HEK293T (cell line): ENCODE data around the gene TGM2.

Experiments used
- CTCF ChIA-PET: fragments of 350-600 bp; formaldehyde crosslinking; extraction: SDS; loops from one replicate; lab custom pipeline; 2021; ENCODE audit warnings: antibody characterized with exemption, inconsistent platforms; lab: Yijun Ruan, JAX
- POLR2A ChIA-PET: fragments of 350-600 bp; formaldehyde crosslinking; extraction: SDS; loops from one replicate; lab custom pipeline; 2020; ENCODE audit warnings: antibody characterized with exemption, inconsistent platforms; lab: Yijun Ruan, JAX
- DNase-seq: peaks from one replicate; pipeline ENCODE4 v3.0.0; 2012; ENCODE audit warnings: mixed read lengths; ENCODE audit errors: extremely low spot score
- ARNT ChIP-seq: fragments of 450-650 bp; IDR thresholded peaks from 2 replicates; pipeline ENCODE4 v1.6.1; 2017; ENCODE audit warnings: mild to moderate bottlenecking
- BHLHE40 ChIP-seq: fragments of 450-650 bp; IDR thresholded peaks from 2 replicates; pipeline ENCODE4 v1.6.1; 2016; ENCODE audit warnings: mild to moderate bottlenecking, moderate library complexity, borderline replicate concordance
- CTBP1 ChIP-seq: fragments of 450-650 bp; IDR thresholded peaks from 2 replicates; pipeline ENCODE4 v1.6.1; 2016; ENCODE audit warnings: borderline replicate concordance
- ELF4 ChIP-seq: fragments of 450-650 bp; IDR thresholded peaks from 2 replicates; pipeline ENCODE4 v1.6.1; 2017; ENCODE audit warnings: antibody characterized with exemption
- FOXA1 ChIP-seq: fragments of 450-650 bp; IDR thresholded peaks from 2 replicates; pipeline ENCODE4 v1.6.1; 2016; ENCODE audit warnings: mild to moderate bottlenecking
- FOXK2 ChIP-seq: fragments of 450-650 bp; IDR thresholded peaks from 2 replicates; pipeline ENCODE4 v1.6.1; 2016; ENCODE audit warnings: mild to moderate bottlenecking
- FOXM1 ChIP-seq: fragments of 450-650 bp; IDR thresholded peaks from 2 replicates; pipeline ENCODE4 v1.6.1; 2017; ENCODE audit warnings: mild to moderate bottlenecking, borderline replicate concordance
- HDGF ChIP-seq: fragments of 450-650 bp; IDR thresholded peaks from 2 replicates; pipeline ENCODE4 v1.6.1; 2017; ENCODE audit warnings: antibody characterized with exemption, borderline replicate concordance
- L3MBTL2 ChIP-seq: fragments of 450-650 bp; conservative IDR thresholded peaks from 2 replicates; pipeline ENCODE4 v1.6.1; 2016; ENCODE audit warnings: mild to moderate bottlenecking
- LEF1 ChIP-seq: fragments of 450-650 bp; IDR thresholded peaks from 2 replicates; pipeline ENCODE4 v1.6.1; 2017; ENCODE audit warnings: mild to moderate bottlenecking, borderline replicate concordance
- NFRKB ChIP-seq: fragments of 450-650 bp; IDR thresholded peaks from 2 replicates; pipeline ENCODE4 v1.6.1; 2016; ENCODE audit warnings: mild to moderate bottlenecking, moderate library complexity
- SP1 ChIP-seq: fragments of 450-650 bp; IDR thresholded peaks from 2 replicates; pipeline ENCODE4 v1.6.1; 2017
- SUZ12 ChIP-seq: fragments of 450-650 bp; IDR thresholded peaks from 2 replicates; pipeline ENCODE4 v1.6.1; 2016; ENCODE audit warnings: mild to moderate bottlenecking
- TARDBP ChIP-seq: fragments of 450-650 bp; IDR thresholded peaks from 2 replicates; pipeline ENCODE4 v1.6.1; 2016
- ZNF384 ChIP-seq: fragments of 450-650 bp; IDR thresholded peaks from 2 replicates; pipeline ENCODE4 v1.6.1; 2016
- TF ChIP-seq, protein P1 (sequence below): fragments of 450-650 bp; IDR thresholded peaks from 2 replicates; pipeline ENCODE4 v1.6.1; 2016

TGM2 gene

DNA sequence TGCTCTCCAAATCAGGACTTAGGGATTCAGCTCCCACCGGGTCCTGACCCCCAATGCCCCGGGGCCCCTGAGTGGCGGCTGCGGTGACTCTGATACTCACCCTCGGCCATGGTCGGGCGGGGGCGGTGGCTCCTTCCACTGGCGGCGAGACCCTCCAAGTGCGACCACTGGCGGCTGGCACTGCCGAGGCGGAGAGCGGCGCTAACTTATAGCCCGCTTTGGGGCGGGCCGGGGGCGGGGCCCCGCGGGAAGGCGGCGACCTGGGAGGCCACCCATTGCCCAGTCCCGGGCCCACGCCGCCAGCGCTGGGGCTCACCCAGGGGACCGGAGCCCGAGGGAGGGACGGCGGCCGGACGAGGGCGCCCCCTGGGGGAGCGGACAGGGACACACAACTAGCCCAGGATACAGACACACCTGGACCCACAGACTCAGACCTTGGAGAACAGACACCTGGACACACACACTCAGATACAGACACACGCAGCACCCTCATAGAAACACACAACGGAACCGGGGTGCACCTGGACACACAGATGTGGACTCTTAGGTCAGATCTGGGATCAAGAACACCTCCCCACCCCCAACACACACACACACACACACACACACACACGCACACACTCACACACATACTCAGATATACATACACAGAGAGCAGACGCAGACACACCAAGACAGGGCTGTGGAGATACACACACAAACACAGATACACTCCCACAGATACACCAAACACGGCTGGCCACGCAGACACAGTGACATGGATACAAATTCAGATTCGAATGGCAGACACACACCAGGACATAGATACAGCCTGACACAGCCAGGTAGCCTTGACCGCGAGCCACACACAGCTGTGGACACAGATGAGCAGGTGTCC, at the start of gene TGM2:
Gene TGM2, minus strand, starts transcription at position 182 of the 877 bp plus-strand sequence. Its CDS starts 72 bp downstream, at position 110.
- no peak for TF ChIP-seq NFRKB
- TF ChIP-seq L3MBTL2, result no peak
- TF ChIP-seq ARNT, result no peak
- no peak for TF ChIP-seq FOXK2
- no peak for TF ChIP-seq SUZ12
- TF ChIP-seq ELF4, result no peak
- no peak for TF ChIP-seq FOXA1
- no peak for TF ChIP-seq TARDBP
- no peak for TF ChIP-seq FOXM1
- no peak for TF ChIP-seq LEF1
- TF ChIP-seq SP1, result no peak
- POLR2A ChIA-PET, result no interaction called here
- CTCF ChIA-PET, result no interaction called here
- DNase-seq, result peak; percentile 84

DNA sequence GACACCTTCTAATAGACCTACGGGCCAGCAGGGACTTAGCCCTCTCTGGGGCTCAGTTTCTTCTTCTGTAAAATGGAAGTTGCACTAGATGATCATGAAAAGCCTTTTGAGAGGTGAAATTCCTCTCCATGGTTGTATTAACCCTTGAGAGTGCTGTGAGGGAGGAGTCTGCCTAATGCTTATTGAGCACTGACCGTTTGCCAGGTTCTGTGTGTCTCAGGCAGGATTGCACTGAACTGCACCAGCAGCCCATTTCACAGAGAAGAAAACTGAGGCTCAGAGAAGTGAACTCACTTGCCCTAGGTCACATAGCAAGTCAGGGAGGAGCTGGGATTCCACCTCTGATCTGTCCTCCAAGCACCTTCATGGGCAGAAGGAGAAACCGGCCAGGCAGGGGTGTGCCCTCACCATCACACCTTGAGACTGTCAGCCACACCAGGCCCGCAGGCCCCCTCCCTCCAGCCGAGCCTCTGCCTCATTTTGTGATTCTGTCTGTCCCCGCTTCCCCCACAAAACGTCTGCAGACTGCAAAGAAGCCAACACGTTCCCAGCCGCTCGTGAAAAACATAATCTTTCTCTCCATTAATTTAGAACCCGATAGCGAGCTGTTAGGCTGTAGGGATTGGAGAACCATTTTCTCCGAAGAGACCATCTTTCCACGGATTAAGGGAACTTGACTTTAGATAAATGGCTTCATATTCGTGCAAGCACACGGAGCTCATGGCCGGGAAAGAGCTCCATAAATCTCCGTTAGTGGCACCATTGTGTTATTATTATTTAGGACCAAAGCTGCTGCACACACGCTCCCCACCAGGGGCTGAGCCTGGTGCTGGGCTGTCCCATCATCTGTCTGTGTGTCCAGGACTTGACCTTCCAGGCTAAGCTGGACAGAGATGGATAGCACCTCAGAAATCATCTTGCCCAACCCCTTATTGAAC, 49.5 kb upstream of the TGM2 start:
- no peak for DNase-seq
- ChIA-PET POLR2A (interaction anchor here (0.7 kb wide), 1 partner anchor 139 kb away, joined by 3 read pairs; no protein-coding TSS in a partner anchor), CTCF (no interaction called here)
- TF ChIP-seq FOXK2 (no peak), CTBP1 (no peak), FOXM1 (no peak), SP1 (no peak), ZNF384 (no peak), FOXA1 (no peak)
- TF ChIP-seq, protein P1, sequence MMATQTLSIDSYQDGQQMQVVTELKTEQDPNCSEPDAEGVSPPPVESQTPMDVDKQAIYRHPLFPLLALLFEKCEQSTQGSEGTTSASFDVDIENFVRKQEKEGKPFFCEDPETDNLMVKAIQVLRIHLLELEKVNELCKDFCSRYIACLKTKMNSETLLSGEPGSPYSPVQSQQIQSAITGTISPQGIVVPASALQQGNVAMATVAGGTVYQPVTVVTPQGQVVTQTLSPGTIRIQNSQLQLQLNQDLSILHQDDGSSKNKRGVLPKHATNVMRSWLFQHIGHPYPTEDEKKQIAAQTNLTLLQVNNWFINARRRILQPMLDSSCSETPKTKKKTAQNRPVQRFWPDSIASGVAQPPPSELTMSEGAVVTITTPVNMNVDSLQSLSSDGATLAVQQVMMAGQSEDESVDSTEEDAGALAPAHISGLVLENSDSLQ, result peak; percentile 62

DNA sequence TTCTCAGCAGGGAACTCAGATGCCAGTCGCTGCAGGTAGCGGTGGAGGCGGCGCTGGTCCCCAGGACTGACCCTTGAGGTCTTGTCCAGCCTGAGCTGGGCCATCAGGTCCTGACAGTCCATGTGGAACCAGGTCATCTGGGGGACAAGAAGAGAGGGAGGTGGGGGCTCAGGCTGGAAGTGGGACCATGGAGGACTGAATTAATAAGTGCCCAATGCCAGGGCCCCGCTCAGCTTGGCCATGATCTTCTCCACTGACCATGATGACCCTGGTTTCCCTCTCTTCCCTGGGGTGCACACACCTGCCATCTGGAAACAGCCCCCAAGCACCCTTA, 48.5 kb upstream of the TGM2 start:
- TF ChIP-seq BHLHE40, result no peak
- TF ChIP-seq HDGF, result no peak
- TF ChIP-seq TARDBP, result no peak
- no peak for TF ChIP-seq ARNT
- ChIA-PET CTCF (no interaction called here), POLR2A (interaction anchor here (0.5 kb wide), 1 partner anchor 538 kb away, joined by 3 read pairs; no protein-coding TSS in a partner anchor)
- no peak for DNase-seq

DNA sequence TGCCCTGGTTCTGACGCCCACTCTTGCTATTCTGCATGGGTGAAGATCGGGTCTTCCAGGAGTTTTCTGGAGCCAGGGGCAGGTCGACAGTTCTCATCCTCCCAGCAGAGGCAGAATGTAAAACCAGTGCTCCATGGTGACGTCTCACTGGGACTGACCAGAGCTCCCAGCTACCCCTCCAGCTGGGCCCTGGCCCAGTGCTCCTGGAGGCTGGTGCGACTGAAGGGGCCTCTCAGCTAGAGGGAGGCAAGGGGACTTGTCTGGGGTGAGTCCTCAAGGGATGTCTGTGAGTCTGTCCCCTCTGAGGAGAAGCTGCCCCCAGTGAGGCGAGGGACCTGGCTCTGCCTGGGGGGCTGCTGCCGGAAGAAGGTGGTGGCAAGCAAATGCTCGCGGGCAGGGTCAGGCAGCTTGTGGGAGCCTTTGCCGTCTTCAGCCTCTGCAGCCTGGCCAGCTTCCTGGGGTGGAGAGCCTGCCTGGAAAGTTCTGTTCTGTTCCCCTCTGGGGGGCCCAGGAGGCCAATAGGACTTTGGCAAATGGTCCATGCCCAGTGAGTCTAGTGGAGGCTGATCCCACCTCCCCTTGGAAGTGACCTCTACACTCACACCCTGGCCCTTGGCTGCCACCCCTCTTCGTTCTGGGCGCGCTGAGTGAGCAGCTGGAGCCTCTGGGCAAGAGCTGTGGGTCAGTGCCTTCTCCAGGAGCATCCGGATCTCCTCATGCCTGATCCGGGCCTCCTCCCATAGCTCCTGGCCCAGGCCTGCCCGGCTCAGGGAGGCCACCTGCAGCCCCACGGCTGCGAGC, 47.9 kb upstream of the TGM2 start:
- TF ChIP-seq ARNT (no peak), FOXK2 (no peak), SP1 (no peak), CTBP1 (no peak), SUZ12 (no peak)
- TF ChIP-seq, protein P1, result no peak
- DNase-seq, result no peak
- CTCF ChIA-PET, result no interaction called here
- POLR2A ChIA-PET, result interaction anchor here (0.5 kb wide), 1 partner anchor 538 kb away, joined by 3 read pairs; no protein-coding TSS in a partner anchor

DNA sequence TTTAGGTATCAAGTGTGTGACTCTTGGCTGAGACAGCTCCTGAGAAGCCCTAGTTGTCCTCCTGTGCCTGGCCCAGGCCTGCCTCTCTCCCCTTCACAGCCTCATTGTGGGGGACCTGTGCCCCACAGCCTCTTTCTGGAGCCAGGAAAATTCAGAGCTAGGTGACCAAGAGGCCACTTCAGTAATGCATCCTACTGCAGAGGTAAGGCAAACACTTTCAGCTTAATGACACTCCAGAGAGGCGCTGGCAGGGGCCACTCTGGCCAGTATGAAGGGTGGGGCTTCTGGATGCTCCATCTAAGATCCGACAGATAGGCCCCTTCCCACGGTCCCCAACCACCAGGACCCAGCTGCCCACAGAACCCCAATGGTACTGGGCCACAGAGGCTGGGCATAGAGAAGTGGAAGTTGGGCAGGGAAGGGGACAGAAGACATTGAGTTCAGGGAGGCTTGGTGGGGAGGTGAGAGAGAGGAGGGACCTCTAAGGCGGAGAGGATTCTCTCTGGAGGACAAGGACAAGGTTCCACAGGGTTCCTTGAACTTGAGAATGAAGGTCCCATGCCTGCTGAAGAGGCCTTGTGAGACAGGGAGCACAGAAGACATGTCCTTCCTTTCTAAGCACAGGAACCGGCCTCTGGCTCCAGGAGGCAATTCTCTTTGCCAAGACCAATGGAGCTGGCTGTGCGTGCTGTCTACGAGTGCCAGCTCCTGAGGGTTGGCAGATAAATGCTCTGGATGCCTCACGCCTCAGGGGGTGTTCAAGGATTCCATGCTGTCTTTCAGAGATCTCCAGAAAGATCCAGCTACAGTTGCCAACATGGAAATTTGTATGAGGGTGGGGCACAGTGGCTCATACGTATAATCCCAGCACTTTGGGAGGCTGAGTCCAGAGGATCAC, 46.4 kb upstream of the TGM2 start:
- ChIA-PET POLR2A (no interaction called here), CTCF (no interaction called here)
- no peak for DNase-seq
- TF ChIP-seq, protein P1, result no peak
- TF ChIP-seq TARDBP (no peak), SP1 (no peak), LEF1 (no peak), FOXM1 (no peak), ARNT (no peak), ELF4 (no peak), BHLHE40 (no peak), SUZ12 (no peak), HDGF (no peak), NFRKB (no peak), ZNF384 (no peak), L3MBTL2 (no peak), FOXA1 (no peak), CTBP1 (no peak), FOXK2 (no peak)
